PC-3 (cell line): ENCODE measurements around the gene PRKAR1B. TPM values are rescaled to one million over a fixed set of nuclear protein-coding genes. Genes with fewer than 3 reads are reported as not detected.

Experiments
- ATAC-seq: fragments of 200-7000 bp; cut with Tn5 transposase; 2 replicates; pipeline ENCODE4 v1.9.1; 2020; ENCODE audit warnings: mild to moderate bottlenecking, moderate library complexity
- BruUV-seq: library from RNA; stranded (reverse); fragments of 400-500 nt; replicated peaks from 2 replicates; lab custom pipeline; 2021; lab: Mats Ljungman, UMichigan
- CTCF ChIA-PET: fragments of 300-600 bp; sonication (Branson Sonifier 250); formaldehyde crosslinking; loops from one replicate; lab custom pipeline; 2022; ENCODE audit warnings: antibody characterized with exemption; lab: Charles Lee
- POLR2A ChIA-PET: fragments of 300-600 bp; sonication (Branson Sonifier 250); formaldehyde crosslinking; loops from one replicate; lab custom pipeline; 2022; ENCODE audit warnings: antibody characterized with exemption; ENCODE audit not compliant: unreplicated experiment; lab: Charles Lee
- DNase-seq: peaks from one replicate; pipeline ENCODE4 v3.0.0-alpha.2; 2015
- H2AFZ ChIP-seq: fragments of 300-600 bp; sonication (generic); 2 replicates; pipeline ENCODE4 v1.6.0; 2016; ENCODE audit warnings: antibody characterized with exemption, low read length
- H3F3A ChIP-seq: fragments of 300-600 bp; sonication (generic); one replicate; pipeline ENCODE4 v1.6.0; 2017; ENCODE audit warnings: antibody characterized with exemption, low read length, control low read depth, mild to moderate bottlenecking; ENCODE audit not compliant: unreplicated experiment
- H3K27ac ChIP-seq: fragments of 300-600 bp; sonication (generic); 2 replicates; pipeline ENCODE4 v1.5.1; 2016; ENCODE audit warnings: mild to moderate bottlenecking, low read length
- H3K27me3 ChIP-seq: fragments of 300-600 bp; sonication (generic); 2 replicates; pipeline ENCODE4 v1.6.1; 2016; ENCODE audit warnings: low read length, mixed read lengths
- H3K36me3 ChIP-seq: fragments of 300-600 bp; sonication (generic); 2 replicates; pipeline ENCODE4 v1.6.1; 2016; ENCODE audit warnings: low read depth, mixed run types, low read length, mixed read lengths
- H3K4me1 ChIP-seq: fragments of 300-600 bp; sonication (generic); 2 replicates; pipeline ENCODE4 v1.5.1; 2016; ENCODE audit warnings: low read length; ENCODE audit not compliant: insufficient read depth
- H3K4me2 ChIP-seq: fragments of 300-600 bp; sonication (generic); 2 replicates; pipeline ENCODE4 v1.6.0; 2016; ENCODE audit warnings: low read length
- H3K4me3 ChIP-seq: fragments of 300-600 bp; sonication (generic); 2 replicates; pipeline ENCODE4 v1.5.1; 2016; ENCODE audit warnings: mild to moderate bottlenecking, low read length, mixed read lengths
- H3K79me2 ChIP-seq: fragments of 300-600 bp; sonication (generic); 2 replicates; pipeline ENCODE4 v1.6.1; 2017; ENCODE audit warnings: low read length, mixed read lengths
- H3K9ac ChIP-seq: fragments of 300-600 bp; sonication (generic); 2 replicates; pipeline ENCODE4 v1.6.0; 2016; ENCODE audit warnings: mild to moderate bottlenecking, low read length
- H3K9me2 ChIP-seq: fragments of 300-600 bp; sonication (generic); replicated peaks from 2 replicates; pipeline ENCODE4 v1.6.1; 2016; ENCODE audit warnings: mixed run types, low read length, mixed read lengths
- H3K9me3 ChIP-seq: fragments of 300-600 bp; sonication (generic); 2 replicates; pipeline ENCODE4 v1.6.1; 2016; ENCODE audit warnings: low read length, mixed read lengths
- H4K20me1 ChIP-seq: fragments of 300-600 bp; sonication (generic); 2 replicates; pipeline ENCODE4 v1.6.1; 2016; ENCODE audit warnings: low read length, mixed read lengths
- EZH2 ChIP-seq: fragments of 300-600 bp; sonication (generic); IDR thresholded peaks from one replicate; pipeline ENCODE4 v1.6.1; 2017; ENCODE audit warnings: antibody characterized with exemption, mild to moderate bottlenecking, low read length; ENCODE audit not compliant: unreplicated experiment
- EZH2phosphoT487 ChIP-seq: fragments of 300-600 bp; sonication (generic); IDR thresholded peaks from 2 replicates; pipeline ENCODE4 v1.6.1; 2018; ENCODE audit warnings: mild to moderate bottlenecking, antibody characterized with exemption, low read length, borderline replicate concordance
- intact Hi-C: fragments of 100-400 bp; cut with micrococcal nuclease; formaldehyde crosslinking; loops from 2 replicates; pipeline ENCODE4 v1.9.0; 2023
- total RNA-seq: library from RNA; depleted of rRNA; stranded (reverse); fragments of >200 nt; gene quantifications from 2 replicates; pipeline ENCODE4 v1.2.3, GENCODE V29; 2014
- TF ChIP-seq, protein P1 (sequence below): fragments of 300-600 bp; sonication (generic); conservative IDR thresholded peaks from 2 replicates; pipeline ENCODE4 v1.5.1; 2017; ENCODE audit warnings: antibody characterized with exemption, low read depth, mild to moderate bottlenecking, low read length

PRKAR1B gene
- total RNA-seq, 1 experiment from 2014 or later: 15.6 TPM

DNA sequence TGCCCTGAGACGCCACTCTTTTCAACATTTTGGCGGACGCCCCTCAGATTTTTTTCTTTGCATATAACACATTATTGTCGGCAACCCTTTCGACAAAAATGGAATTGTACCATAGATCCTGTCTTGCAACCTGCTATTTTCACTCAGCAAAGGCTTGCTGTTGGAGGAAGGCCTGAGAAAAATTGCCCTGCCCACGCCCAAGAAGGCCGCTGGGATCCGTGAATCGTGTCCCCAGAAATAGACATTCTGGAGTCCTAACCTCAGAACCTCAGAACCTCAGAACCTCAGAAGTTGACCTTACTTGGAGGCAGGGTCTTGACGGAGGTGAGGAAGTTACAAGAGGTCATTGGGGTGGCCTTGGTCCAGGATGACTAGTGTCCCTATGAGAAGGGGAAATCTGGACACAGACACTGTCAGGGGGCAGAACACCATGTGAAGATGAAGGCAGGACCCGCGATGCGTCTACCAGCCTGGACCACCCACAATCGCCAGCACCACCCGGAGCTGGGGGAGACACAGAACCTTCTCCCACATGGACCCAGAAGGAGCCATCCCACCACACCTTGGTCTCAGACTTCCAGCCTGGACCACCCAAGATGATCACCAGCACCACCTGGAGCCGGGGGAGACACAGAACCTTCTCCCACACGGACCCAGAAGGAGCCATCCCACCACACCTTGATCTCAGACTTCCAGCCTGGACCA is 19.6 kb downstream of the PRKAR1B start:
- H3K27ac ChIP-seq: no peak overlapping the region
- H3K9me3 ChIP-seq: no peaks in the 10 kb centered on the region
- ATAC-seq (no peak), DNase-seq (no peak)
- H3K9ac ChIP-seq: no peak overlapping the region
- H4K20me1 ChIP-seq: no peaks in the 10 kb centered on the region
- intact Hi-C loops: no loop called here
- H3F3A ChIP-seq: no peaks in the 10 kb centered on the region
- no peak overlapping the region for H3K4me3 ChIP-seq
- no peaks in the 10 kb centered on the region for H3K79me2 ChIP-seq
- peaks cover 6% of the 10 kb centered on the region for H3K4me1 ChIP-seq
- H3K27me3 ChIP-seq: no peaks in the 10 kb centered on the region
- TF ChIP-seq EZH2phosphoT487: no peak
- TF ChIP-seq, protein P1, sequence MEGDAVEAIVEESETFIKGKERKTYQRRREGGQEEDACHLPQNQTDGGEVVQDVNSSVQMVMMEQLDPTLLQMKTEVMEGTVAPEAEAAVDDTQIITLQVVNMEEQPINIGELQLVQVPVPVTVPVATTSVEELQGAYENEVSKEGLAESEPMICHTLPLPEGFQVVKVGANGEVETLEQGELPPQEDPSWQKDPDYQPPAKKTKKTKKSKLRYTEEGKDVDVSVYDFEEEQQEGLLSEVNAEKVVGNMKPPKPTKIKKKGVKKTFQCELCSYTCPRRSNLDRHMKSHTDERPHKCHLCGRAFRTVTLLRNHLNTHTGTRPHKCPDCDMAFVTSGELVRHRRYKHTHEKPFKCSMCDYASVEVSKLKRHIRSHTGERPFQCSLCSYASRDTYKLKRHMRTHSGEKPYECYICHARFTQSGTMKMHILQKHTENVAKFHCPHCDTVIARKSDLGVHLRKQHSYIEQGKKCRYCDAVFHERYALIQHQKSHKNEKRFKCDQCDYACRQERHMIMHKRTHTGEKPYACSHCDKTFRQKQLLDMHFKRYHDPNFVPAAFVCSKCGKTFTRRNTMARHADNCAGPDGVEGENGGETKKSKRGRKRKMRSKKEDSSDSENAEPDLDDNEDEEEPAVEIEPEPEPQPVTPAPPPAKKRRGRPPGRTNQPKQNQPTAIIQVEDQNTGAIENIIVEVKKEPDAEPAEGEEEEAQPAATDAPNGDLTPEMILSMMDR: no peak
- TF ChIP-seq EZH2: no peak
- H3K36me3 ChIP-seq: no peaks in the 10 kb centered on the region; the same call in 1 of the 2 replicates
- ChIA-PET CTCF (no interaction called here), POLR2A (no interaction called here)
- no TSS peak for BruUV-seq
- H3K4me2 ChIP-seq: no peak overlapping the region
- H2AFZ ChIP-seq: no peak overlapping the region
- no peaks in the 10 kb centered on the region for H3K9me2 ChIP-seq

DNA sequence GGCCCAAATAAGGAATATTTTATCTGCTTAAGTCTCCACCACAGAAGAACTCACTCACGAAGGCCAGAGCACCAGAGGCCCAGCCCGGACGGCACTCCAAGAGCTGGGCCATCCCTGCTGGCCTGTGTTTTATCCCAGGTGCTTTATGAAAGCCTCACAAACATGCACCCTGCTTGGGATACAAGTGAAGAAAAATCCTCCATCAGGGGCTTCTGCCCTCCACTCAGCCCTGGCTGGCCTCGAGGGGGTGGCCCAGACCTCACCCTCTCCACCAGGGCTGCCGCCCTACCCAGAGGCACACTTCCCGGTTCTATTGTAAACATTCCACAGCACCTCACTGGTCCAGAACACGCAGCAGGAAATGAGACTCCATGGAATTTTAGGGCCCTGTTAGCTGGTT is 20.4 kb downstream of the PRKAR1B start:
- H3K9me2 ChIP-seq: no peaks in the 10 kb centered on the region
- peaks cover 6% of the 10 kb centered on the region for H3K4me1 ChIP-seq
- DNase-seq (no peak), ATAC-seq (no peak)
- H3K36me3 ChIP-seq: no peaks in the 10 kb centered on the region; the same call in 1 of the 2 replicates
- no peaks in the 10 kb centered on the region for H3F3A ChIP-seq
- ChIA-PET CTCF (no interaction called here), POLR2A (no interaction called here)
- no peaks in the 10 kb centered on the region for H3K27me3 ChIP-seq
- intact Hi-C loops: no loop called here
- H3K4me3 ChIP-seq: no peak overlapping the region
- no peak overlapping the region for H3K27ac ChIP-seq
- H3K4me2 ChIP-seq: no peak overlapping the region
- H3K9ac ChIP-seq: no peak overlapping the region
- TF ChIP-seq EZH2phosphoT487 (no peak), EZH2 (no peak)
- TF ChIP-seq, protein P1: no peak
- no peaks in the 10 kb centered on the region for H3K9me3 ChIP-seq
- no peak overlapping the region for H2AFZ ChIP-seq
- no peaks in the 10 kb centered on the region for H4K20me1 ChIP-seq
- BruUV-seq: no TSS peak
- H3K79me2 ChIP-seq: no peaks in the 10 kb centered on the region

DNA sequence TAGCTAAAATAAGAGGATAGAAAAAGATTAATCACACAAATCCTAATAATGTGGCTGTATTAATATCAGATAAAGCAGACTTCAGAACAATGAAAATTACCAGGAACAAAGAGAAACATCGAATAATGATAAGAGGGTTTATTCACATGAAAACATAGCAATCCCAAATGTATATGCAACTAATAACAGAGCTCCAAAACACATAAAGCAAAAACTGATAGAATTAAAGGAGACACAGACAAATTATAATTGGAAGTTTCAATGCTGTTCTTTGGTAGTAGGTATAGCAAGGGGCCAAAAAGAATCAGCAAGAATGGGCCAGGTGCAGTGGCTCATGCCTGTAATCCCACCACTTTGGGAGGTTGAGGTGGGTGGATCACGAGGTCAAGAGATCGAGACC is 24.0 kb downstream of the PRKAR1B start:
- POLR2A ChIA-PET: no interaction called here

More for the DNA sequence above, 24.0 kb downstream of the PRKAR1B start:
- H4K20me1 ChIP-seq: no peaks in the 10 kb centered on the region
- no peak overlapping the region for H2AFZ ChIP-seq
- intact Hi-C loops: no loop called here
- H3F3A ChIP-seq: no peaks in the 10 kb centered on the region
- no peak for ATAC-seq
- no peaks in the 10 kb centered on the region for H3K36me3 ChIP-seq
- H3K9ac ChIP-seq: no peak overlapping the region
- no peaks in the 10 kb centered on the region for H3K79me2 ChIP-seq
- no peak overlapping the region for H3K27ac ChIP-seq
- no peaks in the 10 kb centered on the region for H3K27me3 ChIP-seq
- no TSS peak for BruUV-seq
- peaks cover 6% of the 10 kb centered on the region for H3K4me1 ChIP-seq
- TF ChIP-seq EZH2 (no peak), EZH2phosphoT487 (no peak)
- TF ChIP-seq, protein P1: no peak
- no peak overlapping the region for H3K4me2 ChIP-seq
- CTCF ChIA-PET: no interaction called here
- H3K9me3 ChIP-seq: no peaks in the 10 kb centered on the region
- no peaks in the 10 kb centered on the region for H3K9me2 ChIP-seq
- no peak for DNase-seq
- H3K4me3 ChIP-seq: no peak overlapping the region
